ENCODE measurements around the gene PACSIN1.

The PACSIN1 gene

GRCh38 chr6:34514593-34515472 lies 49.0 kb downstream of the PACSIN1 start:
- DNase-seq (ENCODE audit: low spot score) = peak; percentile 62

GRCh38 chr6:34515473-34516387 lies 49.9 kb downstream of the PACSIN1 start:
- DNase-seq (ENCODE audit: low spot score) = no peak

DNA sequence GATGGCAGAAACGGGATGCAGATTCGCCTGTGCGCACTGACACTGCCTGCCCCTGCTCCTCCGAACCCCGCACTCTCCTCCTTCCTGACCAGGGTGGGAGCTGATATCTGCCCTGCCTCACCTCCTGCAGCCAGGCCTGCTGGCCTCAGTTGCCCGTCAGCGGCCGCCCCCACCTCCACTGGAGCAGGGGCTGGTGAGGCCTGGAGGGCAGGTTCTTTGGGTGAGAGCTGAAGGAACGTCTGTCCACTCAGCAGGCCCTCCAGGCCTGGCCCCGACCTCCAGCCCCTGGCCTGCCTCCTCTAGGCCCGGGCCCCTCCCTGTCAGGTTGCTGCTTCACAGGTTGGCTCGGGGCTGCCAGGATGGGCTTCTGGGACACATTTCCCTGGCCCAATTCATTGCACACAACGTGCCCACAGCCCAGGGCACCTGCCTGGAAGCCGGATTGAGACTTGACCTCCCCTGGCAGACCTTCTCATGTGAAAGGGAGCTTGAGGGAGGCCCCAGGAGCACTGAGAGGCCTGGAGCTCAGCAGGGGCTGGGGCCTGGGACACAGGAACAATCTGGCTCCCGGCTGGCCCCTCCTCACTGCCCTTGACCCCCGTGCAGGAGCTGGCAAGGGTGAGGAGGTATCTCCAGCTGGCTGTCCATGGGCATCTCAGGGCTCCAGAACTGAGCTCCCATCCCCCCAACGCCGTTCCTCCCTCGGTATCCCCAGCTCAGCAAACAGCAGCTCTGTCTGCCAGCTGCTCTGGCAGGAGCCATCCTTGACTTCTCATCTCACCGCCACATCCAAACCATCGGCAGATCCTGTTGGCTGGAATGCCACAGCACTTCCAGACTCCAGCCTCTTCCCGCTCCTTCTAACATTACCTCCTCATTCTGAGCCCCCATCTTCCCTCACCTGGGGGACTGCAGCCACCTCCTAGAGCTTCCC lies 50.8 kb downstream of the PACSIN1 start:
- DNase-seq (ENCODE audit: low spot score) = no peak

GRCh38 chr6:34517461-34517881 lies 51.6 kb downstream of the PACSIN1 start:
- no peak for DNase-seq (ENCODE audit: low spot score)

DNA sequence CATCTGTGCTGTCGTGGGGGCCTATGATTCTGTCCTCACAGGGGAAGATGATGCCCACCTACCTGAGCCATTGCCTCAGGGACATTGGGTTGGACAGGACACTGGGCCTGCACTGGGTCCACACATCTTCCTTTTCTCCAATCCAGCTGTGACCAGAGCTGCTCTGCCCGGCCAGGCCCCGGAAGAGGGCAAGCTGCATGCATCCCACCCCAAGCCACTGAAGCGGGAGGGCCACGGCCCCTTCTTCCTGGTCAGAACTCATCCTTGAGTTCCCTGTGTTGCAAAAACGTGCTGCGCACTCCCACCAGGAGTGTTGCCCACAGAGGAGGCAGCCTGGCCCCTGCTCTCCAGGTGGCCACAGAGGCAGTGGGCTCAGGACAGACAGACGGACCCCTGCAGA lies 52.1 kb downstream of the PACSIN1 start:
- no peak for DNase-seq (ENCODE audit: low spot score)

GRCh38 chr6:34518669-34519365 lies 52.9 kb downstream of the PACSIN1 start:
- DNase-seq (ENCODE audit: low spot score) = no peak

GRCh38 chr6:34519971-34520644 lies 54.2 kb downstream of the PACSIN1 start:
- no peak for DNase-seq (ENCODE audit: low spot score)

GRCh38 chr6:34520645-34521462 lies 55.0 kb downstream of the PACSIN1 start:
- no peak for DNase-seq (ENCODE audit: low spot score)

- no peak for DNase-seq (ENCODE audit: low spot score)
Observed at GRCh38 chr6:34521463-34522285, 55.8 kb downstream of the PACSIN1 start.

- no peak for DNase-seq (ENCODE audit: low spot score)
Observed at GRCh38 chr6:34522761-34523160, 56.9 kb downstream of the PACSIN1 start.

- no peak for DNase-seq (ENCODE audit: low spot score)
Observed at GRCh38 chr6:34523441-34524206, 57.7 kb downstream of the PACSIN1 start.

- DNase-seq (ENCODE audit: low spot score) = no peak
Observed at GRCh38 chr6:34524499-34524898, 58.6 kb downstream of the PACSIN1 start.

DNA sequence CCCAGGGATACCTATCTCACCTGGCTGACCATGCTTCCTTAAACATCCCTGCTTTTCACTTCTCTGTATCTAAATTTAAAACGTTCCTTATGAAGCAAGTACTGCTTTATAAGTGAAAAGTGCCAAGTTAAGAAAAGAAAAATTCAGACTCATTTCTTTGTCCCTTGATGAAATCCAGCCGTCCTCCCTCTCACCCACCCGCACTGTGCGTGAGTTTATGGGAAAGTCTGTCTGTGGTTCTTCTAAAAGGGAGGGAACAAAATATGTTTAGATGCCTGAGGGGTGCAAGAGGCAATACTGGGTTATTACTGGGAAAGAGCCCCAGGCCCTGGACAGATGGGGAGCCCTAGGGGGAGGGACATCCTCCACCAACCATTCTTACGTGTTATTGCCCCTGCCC lies 59.1 kb downstream of the PACSIN1 start:
- DNase-seq (ENCODE audit: low spot score) = no peak

- DNase-seq (ENCODE audit: low spot score) = no peak
Observed at GRCh38 chr6:34525431-34526175, 59.7 kb downstream of the PACSIN1 start.

GRCh38 chr6:34526241-34526972 lies 60.5 kb downstream of the PACSIN1 start:
- no peak for DNase-seq (ENCODE audit: low spot score)

GRCh38 chr6:34526992-34527728 lies 61.3 kb downstream of the PACSIN1 start:
- peak; percentile 98 for DNase-seq (ENCODE audit: low spot score)

Data from AG08396 (cell line).